BLaER1 (cell line): ENCODE measurements around the gene CALCOCO1.

Experiments
- H3K27ac ChIP-seq: shearing (Covaris generic); formaldehyde crosslinking; 2 replicates; pipeline ENCODE4 v1.8.1; 2022
- H3K27me3 ChIP-seq: shearing (Covaris generic); formaldehyde crosslinking; 2 replicates; pipeline ENCODE4 v1.8.1; 2022
- H3K36me3 ChIP-seq: shearing (Covaris generic); formaldehyde crosslinking; 2 replicates; pipeline ENCODE4 v1.8.1; 2022
- H3K4me1 ChIP-seq: shearing (Covaris generic); formaldehyde crosslinking; 2 replicates; pipeline ENCODE4 v1.8.1; 2022
- H3K4me2 ChIP-seq: shearing (Covaris generic); formaldehyde crosslinking; 2 replicates; pipeline ENCODE4 v1.8.1; 2022
- H3K4me3 ChIP-seq: shearing (Covaris generic); formaldehyde crosslinking; 2 replicates; pipeline ENCODE4 v1.8.1; 2022
- H3K9ac ChIP-seq: shearing (Covaris generic); formaldehyde crosslinking; 2 replicates; pipeline ENCODE4 v1.8.1; 2022
- H3K9me3 ChIP-seq: shearing (Covaris generic); formaldehyde crosslinking; 2 replicates; pipeline ENCODE4 v1.8.1; 2022
- H4K20me1 ChIP-seq: shearing (Covaris generic); formaldehyde crosslinking; 2 replicates; pipeline ENCODE4 v1.8.1; 2022
- Cebpa-rat ChIP-seq: shearing (Covaris generic); IDR thresholded peaks from 2 replicates; pipeline ENCODE4 v1.8.1; 2022

CALCOCO1 gene

DNA sequence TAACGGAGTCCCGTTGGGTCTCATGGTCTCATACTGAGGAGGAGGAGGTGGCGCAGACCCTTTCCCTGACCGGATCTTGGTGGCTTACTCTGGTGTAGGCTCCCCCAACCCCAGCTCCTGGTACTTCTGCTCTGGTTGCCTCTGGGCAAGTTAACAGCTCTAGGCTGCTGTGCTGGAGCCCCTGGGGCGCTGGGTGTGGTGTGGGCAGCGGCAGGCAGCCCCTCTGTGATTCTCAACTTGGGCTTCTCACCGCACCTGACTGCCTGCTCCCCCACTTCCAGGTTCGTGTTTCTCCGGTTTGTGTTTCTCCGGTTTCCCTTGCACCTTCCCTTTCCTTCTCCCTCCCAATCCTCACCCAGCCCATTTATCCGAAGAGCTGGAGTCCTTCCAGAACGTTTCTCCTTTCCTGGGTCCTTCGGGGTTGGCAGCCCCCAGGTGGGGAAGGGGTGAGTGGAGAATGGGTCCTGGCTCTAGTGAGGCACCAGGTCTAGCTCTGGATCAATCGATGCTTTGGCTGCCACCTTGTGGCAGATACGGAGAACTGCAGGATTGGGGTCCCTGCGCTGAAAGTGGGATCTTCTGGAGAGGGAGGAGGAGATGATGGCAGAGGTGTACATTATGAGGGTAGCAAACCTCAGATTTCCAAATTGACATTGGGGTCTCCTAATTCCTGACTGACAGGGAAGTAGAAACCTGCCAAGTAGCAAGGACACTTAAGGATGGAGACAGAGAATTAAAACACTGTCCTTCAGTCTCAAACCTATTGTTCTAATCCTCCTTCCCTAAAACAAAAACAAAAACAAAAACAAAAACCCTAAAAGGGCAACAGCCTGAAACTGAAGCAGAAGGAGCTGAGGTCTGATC, 16.2 kb upstream of the CALCOCO1 start:
- Histone ChIP-seq H3K4me2 (no peak overlapping the region), H4K20me1 (peaks cover 15% of the 10 kb centered on the region; the same call in 1 of the 2 replicates), H3K27ac (no peak overlapping the region), H3K36me3 (no peaks in the 10 kb centered on the region), H3K4me3 (no peak overlapping the region), H3K9ac (no peak overlapping the region), H3K4me1 (no peaks in the 10 kb centered on the region), H3K27me3 (peaks cover 98% of the 10 kb centered on the region), H3K9me3 (no peaks in the 10 kb centered on the region)
- no peak for TF ChIP-seq Cebpa-rat

DNA sequence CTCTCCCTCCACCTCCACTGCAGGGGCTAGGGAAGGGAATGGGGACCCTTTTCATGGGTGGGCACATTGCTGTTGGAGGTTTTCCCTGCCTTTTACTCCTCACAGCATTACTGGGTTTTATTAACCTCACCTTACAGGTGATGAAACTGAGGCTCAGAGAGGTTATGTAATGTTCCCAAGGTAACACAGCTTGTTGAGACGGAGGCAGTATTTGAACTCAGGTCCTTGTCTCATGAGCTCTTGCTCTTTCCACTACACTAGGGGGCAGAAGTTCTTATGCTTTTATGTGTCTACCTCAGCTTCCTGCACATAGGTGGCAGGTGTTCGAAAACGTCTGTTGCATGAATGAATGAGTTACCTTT, 12.9 kb upstream of the CALCOCO1 start:
- Histone ChIP-seq H3K27ac (no peak overlapping the region), H3K4me1 (no peaks in the 10 kb centered on the region), H4K20me1 (peaks cover 14% of the 10 kb centered on the region; the same call in 1 of the 2 replicates), H3K9me3 (no peaks in the 10 kb centered on the region), H3K4me2 (no peak overlapping the region), H3K9ac (no peak overlapping the region), H3K27me3 (peaks cover 98% of the 10 kb centered on the region), H3K36me3 (no peaks in the 10 kb centered on the region), H3K4me3 (no peak overlapping the region)
- TF ChIP-seq Cebpa-rat, result no peak

DNA sequence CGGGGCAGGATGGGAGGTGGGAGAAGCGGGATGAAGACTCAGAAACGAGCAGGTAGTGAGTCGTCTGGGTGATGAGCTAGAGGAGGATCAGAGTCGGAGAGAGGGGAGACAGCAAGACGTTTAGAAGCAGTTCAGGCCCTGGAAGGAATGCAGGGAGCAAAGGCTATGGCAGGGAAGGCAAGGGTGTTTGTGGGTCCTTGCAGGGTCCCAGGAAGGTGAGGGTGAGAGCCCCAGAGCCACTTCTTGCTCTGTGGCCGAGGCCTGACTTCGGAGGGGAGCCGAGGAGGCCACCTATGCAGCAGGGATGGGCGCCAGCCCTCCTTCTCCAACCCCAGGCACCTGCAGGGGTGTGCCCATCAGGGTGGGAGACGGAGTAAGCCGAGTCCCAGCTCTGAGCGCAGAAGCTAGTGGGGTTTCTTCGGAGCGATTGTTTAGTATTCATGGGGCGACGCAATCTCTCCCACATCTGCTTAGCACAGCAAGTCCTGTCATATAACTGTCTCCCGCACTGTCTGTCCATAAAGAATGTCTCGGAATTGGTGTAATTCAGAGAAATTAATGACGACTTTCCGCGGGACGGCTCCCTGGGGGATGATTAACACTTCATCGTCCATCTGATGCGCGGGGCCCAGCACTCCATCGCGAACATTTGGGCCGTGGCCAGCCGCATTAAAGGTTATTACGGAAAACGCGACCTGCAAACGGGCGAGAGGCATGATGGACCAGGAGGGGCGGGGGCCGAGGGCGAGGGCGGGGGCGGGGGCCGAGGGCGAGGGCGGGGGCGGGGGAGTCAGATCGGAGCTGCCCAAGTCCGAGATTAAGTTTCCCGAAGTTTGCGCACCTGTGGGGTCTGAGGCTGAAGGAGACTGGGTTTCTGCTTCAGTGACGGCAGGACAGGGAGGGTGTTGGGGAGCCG, 12.2 kb upstream of the CALCOCO1 start:
- Histone ChIP-seq H3K27ac (no peak overlapping the region), H3K27me3 (peaks cover 92% of the 10 kb centered on the region), H3K9ac (no peak overlapping the region), H4K20me1 (peaks cover 14% of the 10 kb centered on the region; the same call in 1 of the 2 replicates), H3K4me3 (no peak overlapping the region), H3K36me3 (no peaks in the 10 kb centered on the region), H3K4me1 (no peaks in the 10 kb centered on the region), H3K4me2 (no peak overlapping the region), H3K9me3 (no peaks in the 10 kb centered on the region)
- no peak for TF ChIP-seq Cebpa-rat

DNA sequence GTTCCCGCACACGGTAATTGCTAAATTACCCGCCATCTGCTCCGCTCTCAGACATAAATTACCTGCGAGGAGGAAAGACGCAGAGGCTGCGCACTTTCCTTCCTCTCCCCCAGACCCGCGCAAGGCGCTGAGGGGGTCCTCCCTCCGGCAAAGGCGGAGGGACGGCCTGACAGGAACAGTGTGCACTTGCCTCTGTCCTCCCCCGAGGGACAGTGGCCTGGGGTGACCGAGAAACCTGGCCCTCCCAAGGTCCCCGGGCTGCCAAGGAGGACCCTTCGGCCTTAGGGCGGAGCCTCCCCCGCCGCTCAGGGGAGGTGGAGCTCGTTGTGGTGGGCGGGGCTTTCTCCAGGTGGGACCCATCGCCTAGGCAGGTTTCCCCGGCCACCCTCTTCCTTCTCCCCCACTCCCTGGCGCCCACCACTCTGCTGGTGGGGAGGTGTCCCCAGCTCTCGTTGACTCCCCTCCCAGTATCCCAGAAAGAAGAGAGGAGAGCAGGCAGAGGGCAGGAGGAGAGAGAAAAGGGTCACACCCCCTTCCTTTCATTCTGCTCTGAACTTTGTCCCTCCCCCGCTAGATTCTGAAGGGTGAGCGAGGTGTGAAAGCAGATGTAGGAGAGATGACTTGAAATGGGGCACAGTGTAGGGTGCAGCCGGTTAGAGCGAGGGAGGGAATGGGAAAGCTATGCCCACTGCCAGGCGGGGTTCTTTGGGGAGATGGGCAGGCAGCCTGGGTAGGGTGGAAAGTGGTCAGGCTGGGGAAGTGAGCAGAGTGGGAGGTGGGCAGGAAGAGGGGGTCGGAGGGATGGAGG, 11.4 kb upstream of the CALCOCO1 start:
- H3K27me3 ChIP-seq, result peaks cover 83% of the 10 kb centered on the region
- TF ChIP-seq Cebpa-rat, result no peak
- H3K9me3 ChIP-seq, result no peaks in the 10 kb centered on the region
- peaks cover 14% of the 10 kb centered on the region; the same call in 1 of the 2 replicates for H4K20me1 ChIP-seq
- no peak overlapping the region for H3K9ac ChIP-seq
- H3K36me3 ChIP-seq, result no peaks in the 10 kb centered on the region
- H3K27ac ChIP-seq, result no peak overlapping the region
- no peak overlapping the region for H3K4me2 ChIP-seq
- H3K4me1 ChIP-seq, result 0 out of 2 replicates have a peak, but pooled peaks cover 4% of the 10 kb centered on the region
- H3K4me3 ChIP-seq, result no peak overlapping the region

DNA sequence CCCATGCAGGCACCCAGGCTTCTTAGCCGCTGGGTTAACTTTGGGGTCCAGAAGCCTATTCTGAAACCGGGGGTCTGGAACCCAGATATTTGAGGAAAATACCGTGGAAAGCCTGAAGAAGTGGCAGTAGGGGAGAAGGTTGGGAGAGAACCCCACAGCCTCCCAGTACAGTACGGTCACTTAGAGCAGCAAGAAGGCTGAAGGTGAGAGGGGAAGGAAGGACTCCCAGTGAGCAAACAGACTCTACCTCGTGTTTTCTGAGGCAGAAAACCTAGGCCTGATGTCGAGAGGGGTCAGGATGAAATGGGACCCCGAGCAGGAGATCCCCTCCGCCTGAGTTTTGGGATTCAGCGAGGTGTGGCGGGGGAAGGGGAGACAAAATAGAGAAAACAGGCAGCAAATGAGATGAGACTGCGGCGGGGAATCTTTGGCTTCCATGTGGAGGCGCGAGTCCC, 10.7 kb upstream of the CALCOCO1 start:
- H3K9ac ChIP-seq, result no peak overlapping the region
- no peaks in the 10 kb centered on the region for H3K9me3 ChIP-seq
- no peak overlapping the region for H3K27ac ChIP-seq
- no peaks in the 10 kb centered on the region for H3K36me3 ChIP-seq
- 0 out of 2 replicates have a peak, but pooled peaks cover 5% of the 10 kb centered on the region for H3K4me1 ChIP-seq
- H3K4me2 ChIP-seq, result no peak overlapping the region
- peaks cover 77% of the 10 kb centered on the region for H3K27me3 ChIP-seq
- H4K20me1 ChIP-seq, result peaks cover 10% of the 10 kb centered on the region; the same call in 1 of the 2 replicates
- no peak overlapping the region for H3K4me3 ChIP-seq
- no peak for TF ChIP-seq Cebpa-rat

DNA sequence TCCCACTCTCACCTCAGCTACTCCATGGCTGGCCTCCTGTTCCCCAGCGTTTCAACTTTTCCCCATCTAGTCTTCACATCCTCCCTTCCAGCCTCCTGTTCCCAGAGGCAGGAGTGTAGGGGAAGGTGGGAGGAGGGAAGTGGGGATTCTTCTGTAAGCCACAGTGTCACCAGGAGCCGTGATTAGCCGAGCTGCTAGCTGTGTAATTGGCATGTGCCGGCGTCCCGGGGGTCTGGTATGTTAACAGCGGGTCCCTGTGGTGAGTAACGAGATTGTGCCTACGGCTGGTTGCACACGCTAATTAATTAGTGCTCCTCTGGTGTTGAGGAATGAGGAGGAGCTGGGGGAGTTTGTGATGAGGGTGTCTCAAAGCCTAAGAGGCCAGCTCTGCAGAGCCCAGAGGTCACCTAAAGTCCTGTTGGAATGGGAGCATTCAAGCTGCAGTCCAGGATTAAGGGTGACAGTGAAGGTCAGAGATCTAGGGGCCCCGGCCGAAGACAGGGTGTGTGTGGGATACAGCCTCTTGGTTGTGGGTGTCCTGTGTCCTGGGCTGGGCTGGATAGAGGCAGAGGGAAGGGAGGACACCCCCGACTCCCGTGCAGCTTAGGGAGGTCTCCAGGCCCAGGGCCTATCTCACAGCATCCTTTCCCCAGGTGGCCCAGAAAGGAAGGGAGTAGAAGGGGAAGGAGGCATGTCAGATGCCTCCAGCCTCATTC, 10.0 kb upstream of the CALCOCO1 start:
- Histone ChIP-seq H3K4me2 (no peak overlapping the region), H3K27ac (no peak overlapping the region), H3K9ac (no peak overlapping the region), H3K27me3 (peaks cover 70% of the 10 kb centered on the region), H3K4me3 (no peak overlapping the region), H4K20me1 (peaks cover 10% of the 10 kb centered on the region; the same call in 1 of the 2 replicates), H3K36me3 (no peaks in the 10 kb centered on the region), H3K4me1 (0 out of 2 replicates have a peak, but pooled peaks cover 5% of the 10 kb centered on the region), H3K9me3 (no peaks in the 10 kb centered on the region)
- no peak for TF ChIP-seq Cebpa-rat

DNA sequence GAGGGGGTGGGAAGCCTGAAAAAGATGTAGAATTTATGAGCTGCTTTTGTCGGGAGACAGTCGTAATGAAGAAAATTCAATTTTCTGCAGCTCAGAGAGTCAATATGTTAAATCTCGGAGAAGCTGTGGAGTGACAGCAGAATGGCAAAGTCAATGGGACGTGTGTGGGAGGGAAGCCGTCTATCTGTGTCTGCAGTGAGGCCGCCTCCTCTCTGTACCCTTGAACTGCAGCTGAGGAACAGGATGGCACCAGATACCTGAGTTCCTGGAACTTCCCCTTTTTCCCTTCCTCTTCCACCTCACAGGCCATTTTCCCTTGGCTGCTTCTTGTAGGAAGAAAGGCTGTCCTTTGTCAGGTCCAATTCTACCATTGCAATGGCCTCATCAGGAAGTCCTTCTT, 9.3 kb upstream of the CALCOCO1 start:
- Histone ChIP-seq H3K9me3 (no peaks in the 10 kb centered on the region), H3K4me2 (no peak overlapping the region), H4K20me1 (peaks cover 10% of the 10 kb centered on the region; the same call in 1 of the 2 replicates), H3K27me3 (peaks cover 63% of the 10 kb centered on the region), H3K9ac (no peak overlapping the region), H3K27ac (no peak overlapping the region), H3K4me1 (0 out of 2 replicates have a peak, but pooled peaks cover 5% of the 10 kb centered on the region), H3K4me3 (no peak overlapping the region), H3K36me3 (no peaks in the 10 kb centered on the region)
- TF ChIP-seq Cebpa-rat, result no peak

DNA sequence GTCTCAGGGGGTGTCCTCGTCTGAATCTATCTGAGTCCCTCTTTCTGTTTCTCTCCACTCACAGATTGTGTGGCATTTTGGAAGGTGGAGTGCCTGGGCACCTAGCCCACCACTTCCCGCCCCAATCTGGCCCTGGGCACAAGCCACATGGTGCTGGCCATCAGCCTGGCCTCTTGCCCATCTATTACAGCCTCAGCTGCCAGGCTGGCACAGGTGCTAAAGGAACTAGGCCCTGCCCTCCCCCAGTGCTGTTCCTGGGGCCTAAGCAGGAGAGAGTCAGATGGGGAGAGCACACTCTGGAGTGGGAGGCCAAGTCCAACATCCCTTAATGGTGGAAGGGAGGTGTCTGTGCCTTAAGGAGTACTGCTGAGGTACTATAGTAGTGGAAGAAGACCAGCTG, 8.3 kb upstream of the CALCOCO1 start:
- no peaks in the 10 kb centered on the region for H3K36me3 ChIP-seq
- H3K4me1 ChIP-seq, result 0 out of 2 replicates have a peak, but pooled peaks cover 5% of the 10 kb centered on the region
- H3K9ac ChIP-seq, result no peak overlapping the region
- H3K27ac ChIP-seq, result no peak overlapping the region
- no peak for TF ChIP-seq Cebpa-rat
- H3K4me3 ChIP-seq, result no peak overlapping the region
- H3K4me2 ChIP-seq, result no peak overlapping the region
- H3K9me3 ChIP-seq, result no peaks in the 10 kb centered on the region
- peaks cover 53% of the 10 kb centered on the region for H3K27me3 ChIP-seq
- H4K20me1 ChIP-seq, result peaks cover 10% of the 10 kb centered on the region; the same call in 1 of the 2 replicates
